Keratinocyte (primary cell): ENCODE results near the gene HOXC5. TPM values are rescaled to one million over a fixed set of nuclear protein-coding genes. Genes with fewer than 3 reads are reported as not detected.

Source experiments
- DNase-seq: peaks from one replicate; pipeline ENCODE4 v3.0.0-alpha.2; 2011; ENCODE audit warnings: low read depth, missing footprints, low spot score
- FAIRE-seq: peaks from 2 replicates; lab custom pipeline; 2011; peaks lifted over from hg19 to GRCh38; lab: Jason Lieb, UNC
- H2AFZ ChIP-seq: 2 replicates; pipeline ENCODE4 v1.6.0; 2012; ENCODE audit warnings: low read length, control low read depth, inconsistent platforms; ENCODE audit not compliant: control insufficient read depth
- H3K27ac ChIP-seq: 2 replicates; pipeline ENCODE4 v1.5.1; 2011; ENCODE audit warnings: low read length; ENCODE audit not compliant: control insufficient read depth, insufficient read depth
- H3K27me3 ChIP-seq: 3 replicates; pipeline ENCODE4 v1.6.0; 2011; ENCODE audit warnings: low read length; ENCODE audit not compliant: control insufficient read depth, insufficient read depth; ENCODE audit errors: extremely low read depth
- H3K36me3 ChIP-seq, 2 experiments: 2 replicates in 1 of 2; 3 replicates in 1 of 2; pipeline ENCODE4 v1.5.1; 2011; ENCODE audit warnings: low read length in 2 of 2, mild to moderate bottlenecking in 1 of 2; ENCODE audit not compliant: control insufficient read depth in 2 of 2, insufficient read depth in 2 of 2; ENCODE audit errors: extremely low read depth in 1 of 2
- H3K4me1 ChIP-seq: 3 replicates; pipeline ENCODE4 v1.5.1; 2011; ENCODE audit warnings: low read length; ENCODE audit not compliant: control insufficient read depth, insufficient read depth; ENCODE audit errors: extremely low read depth
- H3K4me2 ChIP-seq: 3 replicates; pipeline ENCODE4 v1.6.0; 2011; ENCODE audit warnings: low read depth, low read length; ENCODE audit not compliant: control insufficient read depth, insufficient read depth; ENCODE audit errors: extremely low read depth
- H3K4me3 ChIP-seq, 3 experiments: fragments of 200-600 bp in 1 of 3; sonication (generic) in 1 of 3; 2 replicates in 2 of 3; 3 replicates in 1 of 3; pipeline ENCODE4 v1.5.1; 2011 to 2016; ENCODE audit warnings: low read length in 3 of 3, mild to moderate bottlenecking in 3 of 3, control low read depth in 2 of 3, inconsistent platforms in 1 of 3, low read depth in 1 of 3, mixed read lengths in 1 of 3, mixed run types in 1 of 3, moderate library complexity in 1 of 3; ENCODE audit not compliant: control insufficient read depth in 2 of 3, insufficient read depth in 2 of 3; ENCODE audit errors: extremely low read depth in 1 of 3
- H3K79me2 ChIP-seq: 2 replicates; pipeline ENCODE4 v1.6.0; 2012; ENCODE audit warnings: low read length; ENCODE audit not compliant: control insufficient read depth, insufficient read depth
- H3K9ac ChIP-seq: 3 replicates; pipeline ENCODE4 v1.6.0; 2011; ENCODE audit warnings: low read length; ENCODE audit not compliant: control insufficient read depth, insufficient read depth; ENCODE audit errors: extremely low read depth
- H3K9me1 ChIP-seq: 3 replicates; pipeline ENCODE4 v1.6.0; 2011; ENCODE audit warnings: low read length; ENCODE audit not compliant: control insufficient read depth, insufficient read depth; ENCODE audit errors: extremely low read depth
- H3K9me3 ChIP-seq: 2 replicates; pipeline ENCODE4 v1.5.1; 2012; ENCODE audit warnings: low read depth, low read length; ENCODE audit not compliant: control insufficient read depth
- H4K20me1 ChIP-seq: 3 replicates; pipeline ENCODE4 v1.6.0; 2011; ENCODE audit warnings: low read length; ENCODE audit not compliant: control insufficient read depth, insufficient read depth; ENCODE audit errors: extremely low read depth
- EZH2 ChIP-seq: IDR thresholded peaks from one replicate; pipeline ENCODE4 v1.6.1; 2012; ENCODE audit warnings: inconsistent platforms, mild to moderate bottlenecking, low read length, moderate library complexity
- dilution Hi-C: fragments of 300-500 bp; cut with MboI; formaldehyde crosslinking; loops from one replicate; pipeline ENCODE4 v1.7.0; 2020; ENCODE audit warnings: low sequenced_read_pairs; ENCODE audit not compliant: extremely low pct_ligation_motif_present
- polyA plus RNA-seq, 5 experiments: library from polyadenylated mRNA; depleted of rRNA in 3 of 5; stranded (reverse) in 3 of 5; stranded (forward) in 1 of 5; unstranded in 1 of 5; fragments of >200 nt; gene quantifications; 1 replicate in 1 of 5; 2 replicates in 3 of 5; 3 replicates in 1 of 5; pipeline versions ENCODE4 v1.2.1 to v1.2.3, GENCODE V29; 2011 to 2012; ENCODE audit warnings: missing spikeins in 2 of 5, low read depth in 1 of 5, low replicate concordance in 1 of 5
- TF ChIP-seq, protein P1 (sequence below), 3 experiments: IDR thresholded peaks in 1 of 3; conservative IDR thresholded peaks in 1 of 3; optimal IDR thresholded peaks in 1 of 3; 2 replicates in 2 of 3; 3 replicates in 1 of 3; pipeline versions ENCODE3 to v1.5.1; 2011; ENCODE audit warnings: low read length in 3 of 3, mild to moderate bottlenecking in 3 of 3, moderate library complexity in 2 of 3, control low read depth in 1 of 3, inconsistent platforms in 1 of 3; ENCODE audit not compliant: insufficient read depth in 2 of 3; ENCODE audit errors: extremely low read depth in 1 of 3

Gene HOXC5
- polyA plus RNA-seq, 1 donor (not counting 4 experiments of a cell fraction or from before 2014, with no cell fraction given), result 0.18 TPM

DNA sequence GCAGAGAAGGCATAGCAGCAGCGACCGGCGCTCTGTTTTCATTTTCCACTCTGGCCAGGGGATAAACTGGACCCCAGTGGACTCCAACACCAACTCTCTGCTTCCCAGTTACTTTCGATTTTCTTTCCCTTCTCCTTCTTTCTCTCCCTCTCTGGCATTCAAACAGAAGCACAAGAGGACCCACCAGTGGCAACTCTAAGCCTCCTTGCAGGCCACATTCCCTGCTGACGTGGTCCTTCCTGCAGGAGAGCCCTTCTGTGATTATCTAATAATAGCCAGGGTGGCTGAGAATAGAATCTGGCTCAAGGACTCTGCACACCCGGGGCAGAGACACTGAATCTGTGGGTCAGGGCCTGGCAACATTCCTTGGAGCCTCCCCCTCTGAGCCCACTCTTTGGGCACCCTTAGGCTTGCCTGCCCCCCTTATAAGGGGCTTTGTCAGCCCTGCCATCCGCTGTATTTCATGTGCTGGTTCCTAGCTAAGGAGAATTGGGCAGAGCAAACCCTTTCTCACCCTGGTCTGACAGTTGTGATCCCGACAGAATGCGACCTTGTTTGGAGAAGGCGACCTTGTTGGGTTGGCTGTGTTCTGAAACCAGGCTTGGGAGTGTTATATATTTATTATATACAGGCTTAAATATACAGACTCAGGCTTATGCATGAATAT, 12.8 kb upstream of the HOXC5 start:
- Histone ChIP-seq H4K20me1 (no peaks in the 10 kb centered on the region), H3K9me3 (no peaks in the 10 kb centered on the region), H3K36me3 (no peaks in the 10 kb centered on the region), H3K4me1 (peaks cover 64% of the 10 kb centered on the region), H3K9ac (peak overlapping the region; percentile 98), H2AFZ (no peak overlapping the region), H3K79me2 (peaks cover 77% of the 10 kb centered on the region), H3K4me3 (peak overlapping the region in 2 of 3 experiments; percentile 74 to 82), H3K27ac (peak overlapping the region; percentile 98), H3K9me1 (no peaks in the 10 kb centered on the region), H3K4me2 (peak overlapping the region; percentile 96), H3K27me3 (no peaks in the 10 kb centered on the region)
- FAIRE-seq, result no peak
- no peak for DNase-seq
- dilution Hi-C loops, result no loop called here
- TF ChIP-seq EZH2, result no peak
- TF ChIP-seq, protein P1, sequence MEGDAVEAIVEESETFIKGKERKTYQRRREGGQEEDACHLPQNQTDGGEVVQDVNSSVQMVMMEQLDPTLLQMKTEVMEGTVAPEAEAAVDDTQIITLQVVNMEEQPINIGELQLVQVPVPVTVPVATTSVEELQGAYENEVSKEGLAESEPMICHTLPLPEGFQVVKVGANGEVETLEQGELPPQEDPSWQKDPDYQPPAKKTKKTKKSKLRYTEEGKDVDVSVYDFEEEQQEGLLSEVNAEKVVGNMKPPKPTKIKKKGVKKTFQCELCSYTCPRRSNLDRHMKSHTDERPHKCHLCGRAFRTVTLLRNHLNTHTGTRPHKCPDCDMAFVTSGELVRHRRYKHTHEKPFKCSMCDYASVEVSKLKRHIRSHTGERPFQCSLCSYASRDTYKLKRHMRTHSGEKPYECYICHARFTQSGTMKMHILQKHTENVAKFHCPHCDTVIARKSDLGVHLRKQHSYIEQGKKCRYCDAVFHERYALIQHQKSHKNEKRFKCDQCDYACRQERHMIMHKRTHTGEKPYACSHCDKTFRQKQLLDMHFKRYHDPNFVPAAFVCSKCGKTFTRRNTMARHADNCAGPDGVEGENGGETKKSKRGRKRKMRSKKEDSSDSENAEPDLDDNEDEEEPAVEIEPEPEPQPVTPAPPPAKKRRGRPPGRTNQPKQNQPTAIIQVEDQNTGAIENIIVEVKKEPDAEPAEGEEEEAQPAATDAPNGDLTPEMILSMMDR (optimal IDR thresholded peaks at IDR 0.05 in 1 of 3, IDR thresholded peaks at IDR 0.05 in 1 of 3, conservative IDR thresholded peaks at IDR 0.05 in 1 of 3; ENCODE audit: extremely low read depth in 1 of 3, insufficient read depth in 2 of 3, low read length in 3 of 3), result no peak

DNA sequence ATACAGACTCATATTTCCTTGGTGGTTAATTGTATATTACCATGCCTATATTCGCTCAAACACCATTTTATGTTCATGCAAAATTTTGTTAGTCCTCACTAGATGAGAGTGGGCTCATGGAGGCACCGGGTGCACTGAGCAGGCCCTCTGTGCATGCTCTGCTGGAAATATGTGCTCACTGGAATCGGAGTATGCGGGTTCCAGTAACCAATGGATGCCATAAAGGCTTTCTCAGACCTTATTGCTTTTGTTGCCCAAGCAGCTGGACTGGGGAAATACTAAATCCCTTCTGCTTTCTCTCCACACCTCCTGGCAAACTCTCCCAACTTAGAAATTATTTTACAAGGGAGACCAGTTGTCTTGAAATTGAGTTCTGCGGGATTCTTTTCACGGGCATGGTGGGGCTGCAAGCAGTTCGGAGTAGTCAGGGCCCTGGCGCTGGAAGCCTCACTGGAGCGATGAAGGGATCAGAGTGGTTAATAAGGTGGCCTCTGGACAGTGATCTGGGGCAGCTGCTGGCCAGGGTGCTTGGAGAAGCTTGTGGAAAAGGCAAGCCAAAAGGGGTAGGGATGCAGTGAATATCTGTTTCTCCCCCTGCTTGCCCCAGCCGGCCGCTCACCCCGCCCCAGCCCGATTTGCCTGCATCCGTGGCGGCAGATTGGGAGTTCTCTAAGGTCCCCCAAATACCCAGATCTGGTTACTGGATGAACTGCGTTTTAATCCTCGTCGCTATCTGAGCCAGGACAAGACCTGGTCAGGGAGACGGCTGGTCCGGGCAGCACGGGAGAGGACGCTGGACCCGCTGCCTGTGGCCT, 12.1 kb upstream of the HOXC5 start:
- Histone ChIP-seq H3K36me3 (no peaks in the 10 kb centered on the region), H3K9me1 (no peaks in the 10 kb centered on the region), H3K27me3 (no peaks in the 10 kb centered on the region), H3K4me2 (peak overlapping the region; percentile 96), H3K4me1 (peaks cover 68% of the 10 kb centered on the region), H2AFZ (peak overlapping the region; percentile 31), H3K79me2 (peaks cover 81% of the 10 kb centered on the region), H4K20me1 (no peaks in the 10 kb centered on the region), H3K9me3 (no peaks in the 10 kb centered on the region), H3K4me3 (peak overlapping the region; percentile 21 to 82 (median 74)), H3K27ac (peak overlapping the region; percentile 98), H3K9ac (peak overlapping the region; percentile 98)
- dilution Hi-C loops, result no loop called here
- no peak for FAIRE-seq
- no peak for DNase-seq
- TF ChIP-seq, protein P1 (optimal IDR thresholded peaks at IDR 0.05 in 1 of 3, IDR thresholded peaks at IDR 0.05 in 1 of 3, conservative IDR thresholded peaks at IDR 0.05 in 1 of 3; ENCODE audit: extremely low read depth in 1 of 3, insufficient read depth in 2 of 3, low read length in 3 of 3), result no peak
- no peak for TF ChIP-seq EZH2
